ENCODE results near the gene NTN3.

GRCh38 chr16:2456551-2457153 lies 14.4 kb upstream of the NTN3 start:
- TF ChIP-seq CTCF (IDR thresholded peaks at IDR 0.05): no peak
- no peak for TF ChIP-seq POLR2A (IDR thresholded peaks at IDR 0.05)

All from heart left ventricle (tissue), 13 donors.